ENCODE data around the gene NKIRAS2. TPM values are rescaled to one million over a fixed set of nuclear protein-coding genes. Genes with fewer than 3 reads are reported as not detected.
A peak's percentile ranks its signal among the peaks of the same experiment; 100 is the strongest.

The NKIRAS2 gene
- total RNA-seq, 1 donor from 2014 or later = 23.7 TPM

DNA sequence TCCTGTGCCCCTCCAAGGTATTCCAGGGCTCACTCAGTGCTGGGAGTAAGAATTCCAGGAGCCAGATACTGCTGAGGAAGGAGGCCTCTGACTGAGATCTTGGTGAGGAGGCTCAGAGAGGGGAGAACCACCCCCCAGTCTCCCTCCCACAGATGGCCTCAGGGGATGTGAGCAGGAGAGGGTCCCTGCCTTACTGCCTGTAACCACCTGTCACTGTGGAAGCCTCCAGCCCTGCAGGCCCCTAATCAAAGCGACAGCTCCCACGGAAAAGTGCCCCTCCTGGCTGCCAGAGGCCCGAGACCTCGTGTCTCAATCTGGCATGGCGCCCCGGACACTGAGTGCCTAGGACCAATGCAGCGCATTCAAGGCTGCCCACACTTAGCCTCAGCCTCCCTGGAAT lies 38.2 kb downstream of the NKIRAS2 start:
- peaks cover 13% of the 10 kb centered on the region for H3K27me3 Mint-ChIP-seq (ENCODE audit: insufficient read depth, low read depth)
- Histone ChIP-seq H3K4me2 (no peak overlapping the region), H3F3A (ENCODE audit: low read depth) (peaks cover 24% of the 10 kb centered on the region), H3K9ac (no peak overlapping the region), H3K27ac (no peak overlapping the region), H3K9me3 (ENCODE audit: low read depth) (no peaks in the 10 kb centered on the region), H3K27me3 (peaks cover 11% of the 10 kb centered on the region), H3K36me3 (no peaks in the 10 kb centered on the region), H2AFZ (replicated peaks) (no peak overlapping the region), H3K4me3 (no peak overlapping the region), H3K4me1 (peaks cover 42% of the 10 kb centered on the region), H3K79me2 (ENCODE audit: low read depth) (no peaks in the 10 kb centered on the region), H4K20me1 (ENCODE audit: low read depth) (no peaks in the 10 kb centered on the region)
- H3K9me3 Mint-ChIP-seq = no peaks in the 10 kb centered on the region
- TF ChIP-seq, protein P1, sequence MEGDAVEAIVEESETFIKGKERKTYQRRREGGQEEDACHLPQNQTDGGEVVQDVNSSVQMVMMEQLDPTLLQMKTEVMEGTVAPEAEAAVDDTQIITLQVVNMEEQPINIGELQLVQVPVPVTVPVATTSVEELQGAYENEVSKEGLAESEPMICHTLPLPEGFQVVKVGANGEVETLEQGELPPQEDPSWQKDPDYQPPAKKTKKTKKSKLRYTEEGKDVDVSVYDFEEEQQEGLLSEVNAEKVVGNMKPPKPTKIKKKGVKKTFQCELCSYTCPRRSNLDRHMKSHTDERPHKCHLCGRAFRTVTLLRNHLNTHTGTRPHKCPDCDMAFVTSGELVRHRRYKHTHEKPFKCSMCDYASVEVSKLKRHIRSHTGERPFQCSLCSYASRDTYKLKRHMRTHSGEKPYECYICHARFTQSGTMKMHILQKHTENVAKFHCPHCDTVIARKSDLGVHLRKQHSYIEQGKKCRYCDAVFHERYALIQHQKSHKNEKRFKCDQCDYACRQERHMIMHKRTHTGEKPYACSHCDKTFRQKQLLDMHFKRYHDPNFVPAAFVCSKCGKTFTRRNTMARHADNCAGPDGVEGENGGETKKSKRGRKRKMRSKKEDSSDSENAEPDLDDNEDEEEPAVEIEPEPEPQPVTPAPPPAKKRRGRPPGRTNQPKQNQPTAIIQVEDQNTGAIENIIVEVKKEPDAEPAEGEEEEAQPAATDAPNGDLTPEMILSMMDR (IDR thresholded peaks at IDR 0.05) = no peak
- TF ChIP-seq EZH2 (IDR thresholded peaks at IDR 0.05) = no peak
- TF ChIP-seq EZH2phosphoT487 (IDR thresholded peaks at IDR 0.05) = no peak
- H3K4me3 Mint-ChIP-seq = no peak overlapping the region
- no peak overlapping the region for H3K27ac Mint-ChIP-seq
- DNase-seq (ENCODE audit: low spot score) = peak; percentile 1
- peaks cover 52% of the 10 kb centered on the region for H3K4me1 Mint-ChIP-seq
- no peaks in the 10 kb centered on the region for H3K36me3 Mint-ChIP-seq

DNA sequence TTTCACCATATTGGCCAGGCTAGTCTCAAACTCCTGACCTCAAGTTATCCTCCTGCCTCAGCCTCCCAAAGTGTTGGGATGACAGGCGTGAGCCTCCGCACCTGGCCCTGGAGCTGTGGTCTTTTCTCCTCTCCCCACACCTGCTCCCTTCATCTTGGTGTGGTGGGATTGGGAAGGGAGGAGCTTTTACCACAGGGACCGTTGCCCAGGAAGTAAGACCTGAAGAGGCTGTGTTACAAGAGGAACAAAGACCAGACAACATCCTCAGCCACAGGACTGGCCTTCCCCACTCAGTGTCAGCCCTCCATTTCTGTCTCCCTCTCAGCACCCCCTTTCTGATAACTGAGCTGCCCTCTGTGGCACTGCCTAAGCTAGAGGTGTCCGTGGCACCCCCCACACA lies 39.9 kb downstream of the NKIRAS2 start:
- Histone ChIP-seq H2AFZ (replicated peaks) (no peak overlapping the region), H3K4me2 (no peak overlapping the region), H3K9ac (no peak overlapping the region), H3K36me3 (no peaks in the 10 kb centered on the region), H3K4me3 (no peak overlapping the region), H3K4me1 (peaks cover 33% of the 10 kb centered on the region), H3K79me2 (ENCODE audit: low read depth) (no peaks in the 10 kb centered on the region), H3K27ac (no peak overlapping the region), H4K20me1 (ENCODE audit: low read depth) (no peaks in the 10 kb centered on the region), H3F3A (ENCODE audit: low read depth) (peaks cover 16% of the 10 kb centered on the region), H3K9me3 (ENCODE audit: low read depth) (no peaks in the 10 kb centered on the region), H3K27me3 (no peaks in the 10 kb centered on the region)
- Mint-ChIP-seq H3K27me3 (ENCODE audit: insufficient read depth, low read depth) (peaks cover 15% of the 10 kb centered on the region), H3K36me3 (no peaks in the 10 kb centered on the region), H3K9me3 (no peaks in the 10 kb centered on the region), H3K4me1 (peaks cover 54% of the 10 kb centered on the region), H3K4me3 (no peak overlapping the region), H3K27ac (no peak overlapping the region)
- TF ChIP-seq, protein P1 (IDR thresholded peaks at IDR 0.05) = no peak
- no peak for TF ChIP-seq EZH2 (IDR thresholded peaks at IDR 0.05)
- no peak for TF ChIP-seq EZH2phosphoT487 (IDR thresholded peaks at IDR 0.05)
- peak; percentile 1 for DNase-seq (ENCODE audit: low spot score)

GRCh38 chr17:42060231-42060630 lies 40.3 kb downstream of the NKIRAS2 start:
- H3K9ac ChIP-seq = no peak overlapping the region
- Mint-ChIP-seq H3K4me3 (no peak overlapping the region), H3K36me3 (no peaks in the 10 kb centered on the region), H3K9me3 (no peaks in the 10 kb centered on the region), H3K27me3 (ENCODE audit: insufficient read depth, low read depth) (peaks cover 17% of the 10 kb centered on the region), H3K27ac (peak overlapping the region; percentile 1), H3K4me1 (peaks cover 50% of the 10 kb centered on the region)
- no peaks in the 10 kb centered on the region for H3K79me2 ChIP-seq (ENCODE audit: low read depth)
- H3K4me1 ChIP-seq = peaks cover 29% of the 10 kb centered on the region
- H2AFZ ChIP-seq (replicated peaks) = no peak overlapping the region
- no peaks in the 10 kb centered on the region for H3K9me3 ChIP-seq (ENCODE audit: low read depth)
- TF ChIP-seq, protein P1 (IDR thresholded peaks at IDR 0.05) = no peak
- TF ChIP-seq EZH2phosphoT487 (IDR thresholded peaks at IDR 0.05) (no peak), EZH2 (IDR thresholded peaks at IDR 0.05) (no peak)
- H4K20me1 ChIP-seq (ENCODE audit: low read depth) = no peaks in the 10 kb centered on the region
- no peaks in the 10 kb centered on the region for H3K36me3 ChIP-seq
- DNase-seq (ENCODE audit: low spot score) = no peak
- H3K27me3 ChIP-seq = no peaks in the 10 kb centered on the region
- H3K4me2 ChIP-seq = no peak overlapping the region
- H3K4me3 ChIP-seq = no peak overlapping the region
- no peak overlapping the region for H3K27ac ChIP-seq
- peaks cover 12% of the 10 kb centered on the region for H3F3A ChIP-seq (ENCODE audit: low read depth)

Data from neural progenitor cell (in vitro differentiated cells).